ENCODE measurements around the gene IL1RL1. TPM values are rescaled to one million over a fixed set of nuclear protein-coding genes. Genes with fewer than 3 reads are reported as not detected.

Gene IL1RL1
- polyA plus RNA-seq, 1 donor from 2014 or later, result not detected

DNA sequence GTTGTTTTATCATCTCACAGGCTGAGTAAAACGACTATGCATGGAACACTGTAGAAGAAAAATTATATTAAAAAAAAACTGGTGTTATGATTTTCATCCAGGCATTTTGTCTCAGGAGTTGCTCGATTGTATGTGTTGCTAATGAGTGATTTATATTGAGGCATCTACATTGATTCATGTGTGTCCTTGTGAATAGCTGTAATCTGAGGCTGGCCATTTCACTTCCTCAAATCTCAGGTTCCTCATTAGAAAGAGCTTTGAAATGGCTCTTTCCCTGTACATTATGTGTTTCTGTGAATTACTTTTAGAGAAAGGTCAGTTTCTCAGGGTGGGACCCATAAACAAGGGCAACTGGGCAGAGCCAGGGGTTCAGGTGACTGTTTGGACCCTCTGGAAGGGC lies 46.6 kb downstream of the IL1RL1 start:
- TF ChIP-seq TAF1 (IDR thresholded peaks at IDR 0.05; ENCODE audit: low read depth) (no peak), EZH2 (IDR thresholded peaks at IDR 0.05; ENCODE audit: borderline replicate concordance, insufficient read depth, low read length, poor library complexity, severe bottlenecking) (no peak), RAD21 (conservative IDR thresholded peaks at IDR 0.05) (no peak), EP300 (conservative IDR thresholded peaks at IDR 0.05; ENCODE audit: poor library complexity, severe bottlenecking) (no peak), SMC3 (conservative IDR thresholded peaks at IDR 0.05; ENCODE audit: poor library complexity) (no peak), POLR2AphosphoS5 (IDR thresholded peaks at IDR 0.05) (no peak), MXI1 (conservative IDR thresholded peaks at IDR 0.05; ENCODE audit: poor library complexity, severe bottlenecking) (no peak)
- TF ChIP-seq, protein P1, sequence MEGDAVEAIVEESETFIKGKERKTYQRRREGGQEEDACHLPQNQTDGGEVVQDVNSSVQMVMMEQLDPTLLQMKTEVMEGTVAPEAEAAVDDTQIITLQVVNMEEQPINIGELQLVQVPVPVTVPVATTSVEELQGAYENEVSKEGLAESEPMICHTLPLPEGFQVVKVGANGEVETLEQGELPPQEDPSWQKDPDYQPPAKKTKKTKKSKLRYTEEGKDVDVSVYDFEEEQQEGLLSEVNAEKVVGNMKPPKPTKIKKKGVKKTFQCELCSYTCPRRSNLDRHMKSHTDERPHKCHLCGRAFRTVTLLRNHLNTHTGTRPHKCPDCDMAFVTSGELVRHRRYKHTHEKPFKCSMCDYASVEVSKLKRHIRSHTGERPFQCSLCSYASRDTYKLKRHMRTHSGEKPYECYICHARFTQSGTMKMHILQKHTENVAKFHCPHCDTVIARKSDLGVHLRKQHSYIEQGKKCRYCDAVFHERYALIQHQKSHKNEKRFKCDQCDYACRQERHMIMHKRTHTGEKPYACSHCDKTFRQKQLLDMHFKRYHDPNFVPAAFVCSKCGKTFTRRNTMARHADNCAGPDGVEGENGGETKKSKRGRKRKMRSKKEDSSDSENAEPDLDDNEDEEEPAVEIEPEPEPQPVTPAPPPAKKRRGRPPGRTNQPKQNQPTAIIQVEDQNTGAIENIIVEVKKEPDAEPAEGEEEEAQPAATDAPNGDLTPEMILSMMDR (IDR thresholded peaks at IDR 0.05; ENCODE audit: poor library complexity, severe bottlenecking), result no peak
- TF ChIP-seq, protein P2, sequence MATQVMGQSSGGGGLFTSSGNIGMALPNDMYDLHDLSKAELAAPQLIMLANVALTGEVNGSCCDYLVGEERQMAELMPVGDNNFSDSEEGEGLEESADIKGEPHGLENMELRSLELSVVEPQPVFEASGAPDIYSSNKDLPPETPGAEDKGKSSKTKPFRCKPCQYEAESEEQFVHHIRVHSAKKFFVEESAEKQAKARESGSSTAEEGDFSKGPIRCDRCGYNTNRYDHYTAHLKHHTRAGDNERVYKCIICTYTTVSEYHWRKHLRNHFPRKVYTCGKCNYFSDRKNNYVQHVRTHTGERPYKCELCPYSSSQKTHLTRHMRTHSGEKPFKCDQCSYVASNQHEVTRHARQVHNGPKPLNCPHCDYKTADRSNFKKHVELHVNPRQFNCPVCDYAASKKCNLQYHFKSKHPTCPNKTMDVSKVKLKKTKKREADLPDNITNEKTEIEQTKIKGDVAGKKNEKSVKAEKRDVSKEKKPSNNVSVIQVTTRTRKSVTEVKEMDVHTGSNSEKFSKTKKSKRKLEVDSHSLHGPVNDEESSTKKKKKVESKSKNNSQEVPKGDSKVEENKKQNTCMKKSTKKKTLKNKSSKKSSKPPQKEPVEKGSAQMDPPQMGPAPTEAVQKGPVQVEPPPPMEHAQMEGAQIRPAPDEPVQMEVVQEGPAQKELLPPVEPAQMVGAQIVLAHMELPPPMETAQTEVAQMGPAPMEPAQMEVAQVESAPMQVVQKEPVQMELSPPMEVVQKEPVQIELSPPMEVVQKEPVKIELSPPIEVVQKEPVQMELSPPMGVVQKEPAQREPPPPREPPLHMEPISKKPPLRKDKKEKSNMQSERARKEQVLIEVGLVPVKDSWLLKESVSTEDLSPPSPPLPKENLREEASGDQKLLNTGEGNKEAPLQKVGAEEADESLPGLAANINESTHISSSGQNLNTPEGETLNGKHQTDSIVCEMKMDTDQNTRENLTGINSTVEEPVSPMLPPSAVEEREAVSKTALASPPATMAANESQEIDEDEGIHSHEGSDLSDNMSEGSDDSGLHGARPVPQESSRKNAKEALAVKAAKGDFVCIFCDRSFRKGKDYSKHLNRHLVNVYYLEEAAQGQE (IDR thresholded peaks at IDR 0.05; ENCODE audit: borderline replicate concordance), result no peak
- H4K20me1 ChIP-seq (ENCODE audit: insufficient read depth), result no peaks in the 10 kb centered on the region
- H3K9me3 ChIP-seq (ENCODE audit: low read length), result no peaks in the 10 kb centered on the region
- H3K4me2 ChIP-seq (ENCODE audit: low read length), result no peak overlapping the region
- H3K4me3 ChIP-seq (ENCODE audit: low read length), result no peak overlapping the region
- no peaks in the 10 kb centered on the region for H3F3A ChIP-seq (ENCODE audit: insufficient read depth, low read length, poor library complexity, severe bottlenecking)
- H3K9me2 ChIP-seq (ENCODE audit: insufficient read depth, low read length), result no peaks in the 10 kb centered on the region
- H3K27me3 ChIP-seq (ENCODE audit: insufficient read depth, low read depth, low read length), result peaks cover 23% of the 10 kb centered on the region
- H3K9ac ChIP-seq (ENCODE audit: low read length), result no peak overlapping the region
- no peaks in the 10 kb centered on the region for H3K79me2 ChIP-seq (replicated peaks; ENCODE audit: insufficient read depth, low read length)
- H3K36me3 ChIP-seq (ENCODE audit: insufficient read depth, low read length), result no peaks in the 10 kb centered on the region
- no peak overlapping the region for H3K27ac ChIP-seq (ENCODE audit: low read length)
- no peak overlapping the region for H2AFZ ChIP-seq (ENCODE audit: low read depth, low read length)

DNA sequence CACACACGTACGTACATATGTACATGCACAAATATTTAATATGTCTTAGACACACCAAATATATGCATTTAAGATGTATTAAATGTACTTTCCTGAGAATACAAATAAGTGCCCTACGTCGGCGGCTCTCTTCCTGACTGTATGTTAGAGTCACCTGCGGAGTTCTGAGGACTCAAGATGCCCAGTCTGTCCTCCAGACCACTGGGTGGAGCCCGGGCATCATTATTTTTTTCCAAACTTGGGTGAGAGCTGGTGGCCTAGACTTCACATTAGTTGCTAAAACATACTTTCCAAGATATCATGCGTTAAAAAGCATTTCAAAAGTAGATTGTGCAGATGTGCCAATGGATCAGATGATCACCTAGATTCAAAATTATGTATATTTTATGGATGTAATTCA lies 47.1 kb downstream of the IL1RL1 start:
- peaks cover 23% of the 10 kb centered on the region for H3K27me3 ChIP-seq (ENCODE audit: insufficient read depth, low read depth, low read length)
- H3K9me3 ChIP-seq (ENCODE audit: low read length), result no peaks in the 10 kb centered on the region
- no peak overlapping the region for H2AFZ ChIP-seq (ENCODE audit: low read depth, low read length)
- H3K4me3 ChIP-seq (ENCODE audit: low read length), result no peak overlapping the region
- H3K4me2 ChIP-seq (ENCODE audit: low read length), result no peak overlapping the region
- no peak overlapping the region for H3K27ac ChIP-seq (ENCODE audit: low read length)
- H3K9ac ChIP-seq (ENCODE audit: low read length), result no peak overlapping the region
- no peaks in the 10 kb centered on the region for H4K20me1 ChIP-seq (ENCODE audit: insufficient read depth)
- H3F3A ChIP-seq (ENCODE audit: insufficient read depth, low read length, poor library complexity, severe bottlenecking), result no peaks in the 10 kb centered on the region
- no peaks in the 10 kb centered on the region for H3K79me2 ChIP-seq (replicated peaks; ENCODE audit: insufficient read depth, low read length)
- TF ChIP-seq, protein P1 (IDR thresholded peaks at IDR 0.05; ENCODE audit: poor library complexity, severe bottlenecking), result no peak
- no peak for TF ChIP-seq TAF1 (IDR thresholded peaks at IDR 0.05; ENCODE audit: low read depth)
- TF ChIP-seq MXI1 (conservative IDR thresholded peaks at IDR 0.05; ENCODE audit: poor library complexity, severe bottlenecking), result no peak
- no peaks in the 10 kb centered on the region for H3K36me3 ChIP-seq (ENCODE audit: insufficient read depth, low read length)
- no peaks in the 10 kb centered on the region for H3K9me2 ChIP-seq (ENCODE audit: insufficient read depth, low read length)
